HFFc6 (cell line): ENCODE data around the gene OLFM2. TPM values are rescaled to one million over a fixed set of nuclear protein-coding genes. Genes with fewer than 3 reads are reported as not detected.

ENCODE experiments used
- DNase-seq: peaks from one replicate; pipeline ENCODE4 v3.0.0-alpha.2; 2018
- H3K27ac Mint-ChIP-seq: 2 replicates; pipeline ENCODE4 v1.8.0; 2020; ENCODE audit warnings: mild to moderate bottlenecking, mixed read lengths
- H3K27me3 Mint-ChIP-seq: 2 replicates; pipeline ENCODE4 v1.8.0; 2021; ENCODE audit warnings: mild to moderate bottlenecking, moderate library complexity, mixed read lengths; ENCODE audit not compliant: insufficient read depth
- H3K36me3 Mint-ChIP-seq: 2 replicates; pipeline ENCODE4 v1.8.0; 2021; ENCODE audit warnings: low read depth, mixed read lengths
- H3K4me1 Mint-ChIP-seq: 2 replicates; pipeline ENCODE4 v1.8.0; 2020; ENCODE audit warnings: low read depth, mixed read lengths
- H3K4me3 Mint-ChIP-seq: 2 replicates; pipeline ENCODE4 v1.8.0; 2020; ENCODE audit warnings: mild to moderate bottlenecking, moderate library complexity, mixed read lengths
- H3K9me3 Mint-ChIP-seq: 2 replicates; pipeline ENCODE4 v1.8.0; 2020; ENCODE audit warnings: mild to moderate bottlenecking, mixed read lengths
- CTCF ChIP-seq: fragments of 200-600 bp; sonication (generic); IDR thresholded peaks from 2 replicates; pipeline ENCODE4 v1.5.0; 2021; ENCODE audit warnings: antibody characterized with exemption, mild to moderate bottlenecking
- total RNA-seq, 6 experiments: library from RNA; stranded (reverse); fragmentation: NEBNext Ultra II Directional; extraction: Animal tissue kit (Norgen Biotek cat#: 25700); gene quantifications; 2 replicates in 1 of 6; 3 replicates in 5 of 6; pipeline ENCODE4 v1.2.3, GENCODE V29; 2021

Gene OLFM2
- total RNA-seq, 6 experiments from 2014 or later, result 1.9 to 7.0 (median 6.3) TPM

DNA sequence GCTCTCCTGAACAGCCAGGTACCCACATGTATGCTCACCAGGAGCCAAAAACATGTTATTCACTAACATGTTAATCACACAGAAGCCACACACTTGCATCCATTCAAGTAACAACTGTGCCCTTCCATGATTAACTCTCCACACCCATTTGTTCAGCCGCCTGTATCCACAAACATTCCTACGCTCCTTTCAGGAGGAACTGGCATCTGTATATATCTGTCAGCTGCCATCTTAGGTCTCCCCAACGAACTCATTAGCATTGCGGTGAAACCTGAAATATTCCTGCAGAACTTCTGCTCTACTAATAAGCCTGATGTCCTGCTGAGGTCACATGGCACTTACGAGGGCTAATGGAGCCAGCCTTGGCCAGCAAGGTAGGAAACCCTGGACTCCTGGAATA lies 33.0 kb downstream of the OLFM2 start:
- Mint-ChIP-seq H3K27me3 (peaks cover 39% of the 10 kb centered on the region), H3K27ac (no peak overlapping the region), H3K36me3 (no peaks in the 10 kb centered on the region), H3K4me3 (no peak overlapping the region), H3K9me3 (no peaks in the 10 kb centered on the region), H3K4me1 (no peaks in the 10 kb centered on the region)
- no peak for DNase-seq
- TF ChIP-seq CTCF, result no peak

- Mint-ChIP-seq H3K27ac (no peak overlapping the region), H3K4me1 (no peaks in the 10 kb centered on the region), H3K27me3 (peaks cover 43% of the 10 kb centered on the region), H3K36me3 (no peaks in the 10 kb centered on the region), H3K4me3 (no peak overlapping the region), H3K9me3 (no peaks in the 10 kb centered on the region)
- no peak for TF ChIP-seq CTCF
- no peak for DNase-seq
These were observed 34.7 kb downstream of the OLFM2 start for GRCh38 chr19:9901642-9902041.

GRCh38 chr19:9901020-9901419 lies 35.3 kb downstream of the OLFM2 start:
- no peak for TF ChIP-seq CTCF
- Mint-ChIP-seq H3K27me3 (peaks cover 37% of the 10 kb centered on the region), H3K4me3 (no peak overlapping the region), H3K27ac (no peak overlapping the region), H3K36me3 (no peaks in the 10 kb centered on the region), H3K9me3 (no peaks in the 10 kb centered on the region), H3K4me1 (no peaks in the 10 kb centered on the region)
- DNase-seq, result no peak

- DNase-seq, result no peak
- Mint-ChIP-seq H3K4me3 (no peak overlapping the region), H3K36me3 (no peaks in the 10 kb centered on the region), H3K27me3 (peaks cover 30% of the 10 kb centered on the region), H3K27ac (no peak overlapping the region), H3K4me1 (no peaks in the 10 kb centered on the region), H3K9me3 (no peaks in the 10 kb centered on the region)
- TF ChIP-seq CTCF, result no peak
These were observed 44.5 kb downstream of the OLFM2 start for GRCh38 chr19:9891609-9892373.

DNA sequence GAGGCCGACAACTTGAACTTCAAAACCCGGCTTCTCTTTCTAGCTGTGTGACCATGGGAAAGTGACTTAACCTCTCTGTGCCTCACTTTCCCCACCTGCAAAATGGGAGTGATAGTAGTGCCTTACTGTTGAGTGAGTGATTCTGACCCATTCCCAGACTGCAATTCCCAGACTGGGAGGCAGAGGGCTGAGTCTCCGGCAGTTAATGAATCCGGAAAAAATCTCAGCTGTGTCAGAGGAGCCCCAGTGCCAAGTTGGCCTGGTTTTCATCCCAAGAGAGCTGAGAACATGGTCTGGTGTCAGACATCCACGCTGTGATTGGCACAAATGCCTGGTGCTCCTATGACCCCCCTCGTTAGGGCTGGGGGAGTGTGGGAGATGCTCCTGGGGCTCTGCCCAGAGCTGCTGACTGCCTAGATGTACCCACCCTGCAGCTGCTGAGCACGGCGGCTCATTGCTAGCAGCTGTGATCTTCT lies 51.2 kb downstream of the OLFM2 start:
- Mint-ChIP-seq H3K27me3 (peaks cover 24% of the 10 kb centered on the region), H3K36me3 (no peaks in the 10 kb centered on the region), H3K4me3 (no peak overlapping the region)

More for the DNA sequence above, 51.2 kb downstream of the OLFM2 start:
- DNase-seq, result peak; percentile 10
- no peaks in the 10 kb centered on the region for H3K9me3 Mint-ChIP-seq
- no peaks in the 10 kb centered on the region for H3K4me1 Mint-ChIP-seq
- H3K27ac Mint-ChIP-seq, result no peak overlapping the region
- TF ChIP-seq CTCF, result peak; percentile 64
